Pulmonary artery endothelial cell (primary cell): ENCODE measurements around the gene OR2L5. TPM values are rescaled to one million over a fixed set of nuclear protein-coding genes. Genes with fewer than 3 reads are reported as not detected.

Source experiments
- DNase-seq: peaks from one replicate; pipeline ENCODE4 v3.0.0-alpha.2; 2011; ENCODE audit warnings: low read depth, low spot score
- total RNA-seq: library from RNA; depleted of rRNA; stranded (reverse); fragments of >200 nt; gene quantifications from 2 replicates; pipeline ENCODE4 v1.2.3, GENCODE V29; 2014

The OR2L5 gene
- not detected in 2 replicates for total RNA-seq

GRCh38 chr1:248013229-248013710 lies at the start of gene OR2L5:
Gene OR2L5, plus strand, starts transcription at chr1:248013660. Its CDS starts 8,288 bp downstream, at chr1:248021948.
- no peak for DNase-seq

GRCh38 chr1:247964933-247965332 lies 48.5 kb upstream of the OR2L5 start, which contains the start of gene OR2AK2:
Gene OR2AK2, plus strand, starts transcription at chr1:247965233. Its CDS starts 144 bp downstream, at chr1:247965377.
- DNase-seq, result no peak

GRCh38 chr1:247966532-247967204 lies 46.8 kb upstream of the OR2L5 start:
- DNase-seq, result no peak

GRCh38 chr1:247992986-247993385 lies 20.5 kb upstream of the OR2L5 start:
- DNase-seq, result no peak

- no peak for DNase-seq
These were observed 14.6 kb upstream of the OR2L5 start for GRCh38 chr1:247998811-247999210.

GRCh38 chr1:248000169-248000568 lies 13.3 kb upstream of the OR2L5 start:
- DNase-seq, result no peak

- no peak for DNase-seq
These were observed 5.7 kb upstream of the OR2L5 start for GRCh38 chr1:248007778-248008177.

- no peak for DNase-seq
These were observed 3.8 kb upstream of the OR2L5 start for GRCh38 chr1:248009681-248010080.

GRCh38 chr1:248015803-248016202 lies 2.3 kb downstream of the OR2L5 start:
- DNase-seq, result no peak

- DNase-seq, result no peak
These were observed 16.3 kb downstream of the OR2L5 start, which contains the start of gene OR2L2 for GRCh38 chr1:248029770-248030169. Gene OR2L2, plus strand, starts transcription at chr1:248030070. Its CDS starts 8,198 bp downstream, at chr1:248038268.

GRCh38 chr1:248045209-248045608 lies 31.7 kb downstream of the OR2L5 start:
- DNase-seq, result no peak

- no peak for DNase-seq
These were observed 33.1 kb downstream of the OR2L5 start, which contains the start of gene OR2L3 for GRCh38 chr1:248046536-248046935. Gene OR2L3, plus strand, starts transcription at chr1:248046836. Its CDS starts 13,846 bp downstream, at chr1:248060682.

- DNase-seq, result no peak
These were observed 33.5 kb downstream of the OR2L5 start for GRCh38 chr1:248047008-248047407.

GRCh38 chr1:248054671-248055070 lies 41.2 kb downstream of the OR2L5 start:
- DNase-seq, result no peak

GRCh38 chr1:248055261-248055660 lies 41.8 kb downstream of the OR2L5 start:
- no peak for DNase-seq

GRCh38 chr1:248065071-248065470 lies 51.6 kb downstream of the OR2L5 start:
- no peak for DNase-seq

- DNase-seq, result no peak
These were observed 52.1 kb downstream of the OR2L5 start for GRCh38 chr1:248065604-248066003.

Other genes starting within 250 kb of the OR2L5 start
- not detected in 2 replicates for gene OR14A16, start 189.5 kb upstream of the OR2L5 start, total RNA-seq
- not detected in 2 replicates for gene OR11L1, start 171.8 kb upstream of the OR2L5 start, total RNA-seq
- 0.11 and 0.66 TPM in 2 replicates for gene TRIM58, start 156.5 kb upstream of the OR2L5 start, total RNA-seq
- gene OR2W3, start 118.1 kb upstream of the OR2L5 start, total RNA-seq, result 0.53 TPM in 1 of 2 replicates, not detected in the other
- gene OR2T8, start 93.4 kb upstream of the OR2L5 start, total RNA-seq, result not detected in 2 replicates
- not detected in 2 replicates for gene OR2AJ1, start 88.8 kb upstream of the OR2L5 start, total RNA-seq
- not detected in 2 replicates for gene OR2L8, start 64.8 kb upstream of the OR2L5 start, total RNA-seq
- not detected in 2 replicates for gene OR2AK2, start 48.4 kb upstream of the OR2L5 start, total RNA-seq
- 0.07 TPM in 1 of 2 replicates, not detected in the other for gene OR2L2, start 16.4 kb downstream of the OR2L5 start, total RNA-seq
- not detected in 2 replicates for gene OR2L3, start 33.2 kb downstream of the OR2L5 start, total RNA-seq
- not detected in 2 replicates for gene OR2L13, start 81.5 kb downstream of the OR2L5 start, total RNA-seq
- not detected in 2 replicates for gene OR2M5, start 131.5 kb downstream of the OR2L5 start, total RNA-seq
- not detected in 2 replicates for gene OR2M2, start 161.2 kb downstream of the OR2L5 start, total RNA-seq
- gene OR2M3, start 183.6 kb downstream of the OR2L5 start, total RNA-seq, result not detected in 2 replicates
- not detected in 2 replicates for gene OR2M4, start 217.8 kb downstream of the OR2L5 start, total RNA-seq